CD4-positive, alpha-beta T cell treated with Interleukin-6 at 100 ng/mL for 8 hours (primary cell): ENCODE measurements around the gene MYEF2.

ENCODE experiments used
- DNase-seq: peaks from one replicate; pipeline ENCODE4 v3.0.0-alpha.2; 2020; ENCODE audit warnings: mixed read lengths, low spot score

The MYEF2 gene

GRCh38 chr15:48086133-48086532 is 92.0 kb downstream of the MYEF2 start:
- no peak for DNase-seq

GRCh38 chr15:48085591-48085930 is 92.5 kb downstream of the MYEF2 start:
- no peak for DNase-seq

GRCh38 chr15:48084759-48085590 is 93.1 kb downstream of the MYEF2 start:
- no peak for DNase-seq
